HEK293 (cell line): ENCODE results near the gene NEUROG2.
A peak's percentile ranks its signal among the peaks of the same experiment; 100 is the strongest.

Experiments used
- KLF1 ChIP-seq: fragments of 450-650 bp; formaldehyde crosslinking; IDR thresholded peaks from 2 replicates; pipeline ENCODE4 v1.5.1; 2016; ENCODE audit warnings: missing biosample characterization, missing genetic modification characterization
- PRDM1 ChIP-seq: fragments of 450-650 bp; formaldehyde crosslinking; IDR thresholded peaks from 2 replicates; pipeline ENCODE4; 2016; ENCODE audit warnings: missing biosample characterization, missing genetic modification characterization
- RBAK ChIP-seq: fragments of 450-650 bp; formaldehyde crosslinking; IDR thresholded peaks from 2 replicates; pipeline ENCODE4 v1.5.1; 2016; ENCODE audit warnings: missing biosample characterization, missing genetic modification characterization
- REPIN1 ChIP-seq: fragments of 450-650 bp; formaldehyde crosslinking; IDR thresholded peaks from 2 replicates; pipeline ENCODE4 v1.5.1; 2017; ENCODE audit warnings: missing biosample characterization, missing genetic modification characterization, low read depth
- SCRT2 ChIP-seq: fragments of 450-650 bp; formaldehyde crosslinking; IDR thresholded peaks from 2 replicates; pipeline ENCODE4 v1.5.1; 2016; ENCODE audit warnings: missing biosample characterization, missing genetic modification characterization
- ZBTB20 ChIP-seq: fragments of 450-650 bp; formaldehyde crosslinking; IDR thresholded peaks from 2 replicates; pipeline ENCODE4 v1.5.1; 2016; ENCODE audit warnings: missing biosample characterization, missing genetic modification characterization
- ZBTB7A ChIP-seq: fragments of 450-650 bp; formaldehyde crosslinking; IDR thresholded peaks from 2 replicates; pipeline ENCODE4 v1.5.1; 2016; ENCODE audit warnings: low read depth, missing biosample characterization, missing genetic modification characterization
- ZBTB8A ChIP-seq: fragments of 450-650 bp; formaldehyde crosslinking; IDR thresholded peaks from 2 replicates; pipeline ENCODE4 v1.5.1; 2016; ENCODE audit warnings: missing biosample characterization, missing genetic modification characterization
- ZFP41 ChIP-seq: fragments of 450-650 bp; formaldehyde crosslinking; IDR thresholded peaks from 2 replicates; pipeline ENCODE4 v1.5.1; 2016; ENCODE audit warnings: missing biosample characterization, missing genetic modification characterization, borderline replicate concordance
- ZNF132 ChIP-seq: fragments of 450-650 bp; formaldehyde crosslinking; IDR thresholded peaks from 2 replicates; pipeline ENCODE4 v1.5.1; 2017; ENCODE audit warnings: missing biosample characterization, missing genetic modification characterization, borderline replicate concordance
- ZNF133 ChIP-seq: fragments of 450-650 bp; formaldehyde crosslinking; IDR thresholded peaks from 2 replicates; pipeline ENCODE4 v1.5.1; 2016; ENCODE audit warnings: missing biosample characterization, missing genetic modification characterization
- ZNF174 ChIP-seq: fragments of 450-650 bp; formaldehyde crosslinking; IDR thresholded peaks from 2 replicates; pipeline ENCODE4 v1.5.0; 2017; ENCODE audit warnings: missing biosample characterization, mild to moderate bottlenecking, missing genetic modification characterization
- ZNF19 ChIP-seq: fragments of 450-650 bp; formaldehyde crosslinking; IDR thresholded peaks from 2 replicates; pipeline ENCODE4; 2016; ENCODE audit warnings: missing biosample characterization, missing genetic modification characterization, low read depth
- ZNF2 ChIP-seq: fragments of 450-650 bp; formaldehyde crosslinking; IDR thresholded peaks from 2 replicates; pipeline ENCODE4 v1.5.1; 2016; ENCODE audit warnings: missing biosample characterization, missing genetic modification characterization
- ZNF341 ChIP-seq: fragments of 450-650 bp; formaldehyde crosslinking; IDR thresholded peaks from 2 replicates; pipeline ENCODE4; 2016; ENCODE audit warnings: low read depth, missing biosample characterization, missing genetic modification characterization
- ZNF404 ChIP-seq: fragments of 450-650 bp; formaldehyde crosslinking; IDR thresholded peaks from 2 replicates; pipeline ENCODE4 v1.5.1; 2017; ENCODE audit warnings: missing biosample characterization, missing genetic modification characterization
- ZNF416 ChIP-seq: fragments of 450-650 bp; formaldehyde crosslinking; IDR thresholded peaks from 2 replicates; pipeline ENCODE4 v1.5.1; 2016; ENCODE audit warnings: missing biosample characterization, missing genetic modification characterization
- ZNF473 ChIP-seq: fragments of 450-650 bp; formaldehyde crosslinking; IDR thresholded peaks from 2 replicates; pipeline ENCODE4 v1.5.1; 2017; ENCODE audit warnings: missing biosample characterization, missing genetic modification characterization
- ZNF585B ChIP-seq: fragments of 450-650 bp; formaldehyde crosslinking; IDR thresholded peaks from 2 replicates; pipeline ENCODE4 v1.5.1; 2016; ENCODE audit warnings: missing biosample characterization, missing genetic modification characterization
- ZNF660 ChIP-seq: fragments of 450-650 bp; IDR thresholded peaks from 2 replicates; pipeline ENCODE4 v1.5.1; 2018; ENCODE audit warnings: missing biosample characterization, mild to moderate bottlenecking, missing genetic modification characterization
- ZNF670 ChIP-seq: fragments of 450-650 bp; formaldehyde crosslinking; IDR thresholded peaks from 2 replicates; pipeline ENCODE4 v1.5.1; 2016; ENCODE audit warnings: missing biosample characterization, missing genetic modification characterization, low read depth
- ZNF701 ChIP-seq: fragments of 450-650 bp; formaldehyde crosslinking; IDR thresholded peaks from 2 replicates; pipeline ENCODE4 v1.5.1; 2016; ENCODE audit warnings: missing biosample characterization, missing genetic modification characterization
- ZNF776 ChIP-seq: fragments of 450-650 bp; formaldehyde crosslinking; IDR thresholded peaks from 2 replicates; pipeline ENCODE4 v1.5.0; 2017; ENCODE audit warnings: missing biosample characterization, missing genetic modification characterization, borderline replicate concordance
- ZNF785 ChIP-seq: fragments of 450-650 bp; formaldehyde crosslinking; IDR thresholded peaks from 2 replicates; pipeline ENCODE4 v1.5.1; 2016; ENCODE audit warnings: missing biosample characterization, missing genetic modification characterization
- ZSCAN30 ChIP-seq: fragments of 450-650 bp; IDR thresholded peaks from 2 replicates; pipeline ENCODE4 v1.5.1; 2018; ENCODE audit warnings: missing biosample characterization, mild to moderate bottlenecking, missing genetic modification characterization, moderate library complexity
- TF ChIP-seq, protein P1 (sequence below): fragments of 450-650 bp; formaldehyde crosslinking; IDR thresholded peaks from 2 replicates; pipeline ENCODE4 v1.5.1; 2016; ENCODE audit warnings: missing biosample characterization, missing genetic modification characterization, borderline replicate concordance
- TF ChIP-seq, protein P2 (sequence below): fragments of 450-650 bp; formaldehyde crosslinking; IDR thresholded peaks from 2 replicates; pipeline ENCODE4 v1.5.1; 2016; ENCODE audit warnings: missing biosample characterization, missing genetic modification characterization
- TF ChIP-seq, protein P3 (sequence below): fragments of 450-650 bp; formaldehyde crosslinking; IDR thresholded peaks from 2 replicates; pipeline ENCODE4 v1.5.1; 2017; ENCODE audit warnings: missing biosample characterization, missing genetic modification characterization
- TF ChIP-seq, protein P4 (sequence below): sonication (generic); formaldehyde crosslinking; IDR thresholded peaks from 2 replicates; pipeline ENCODE4 v1.8.1; 2022; ENCODE audit warnings: mild to moderate bottlenecking, moderate library complexity, missing genetic modification reagents
- TF ChIP-seq, protein P5 (sequence below): fragments of 450-650 bp; formaldehyde crosslinking; IDR thresholded peaks from 2 replicates; pipeline ENCODE4 v1.5.1; 2016; ENCODE audit warnings: missing biosample characterization, missing genetic modification characterization

NEUROG2 gene

DNA sequence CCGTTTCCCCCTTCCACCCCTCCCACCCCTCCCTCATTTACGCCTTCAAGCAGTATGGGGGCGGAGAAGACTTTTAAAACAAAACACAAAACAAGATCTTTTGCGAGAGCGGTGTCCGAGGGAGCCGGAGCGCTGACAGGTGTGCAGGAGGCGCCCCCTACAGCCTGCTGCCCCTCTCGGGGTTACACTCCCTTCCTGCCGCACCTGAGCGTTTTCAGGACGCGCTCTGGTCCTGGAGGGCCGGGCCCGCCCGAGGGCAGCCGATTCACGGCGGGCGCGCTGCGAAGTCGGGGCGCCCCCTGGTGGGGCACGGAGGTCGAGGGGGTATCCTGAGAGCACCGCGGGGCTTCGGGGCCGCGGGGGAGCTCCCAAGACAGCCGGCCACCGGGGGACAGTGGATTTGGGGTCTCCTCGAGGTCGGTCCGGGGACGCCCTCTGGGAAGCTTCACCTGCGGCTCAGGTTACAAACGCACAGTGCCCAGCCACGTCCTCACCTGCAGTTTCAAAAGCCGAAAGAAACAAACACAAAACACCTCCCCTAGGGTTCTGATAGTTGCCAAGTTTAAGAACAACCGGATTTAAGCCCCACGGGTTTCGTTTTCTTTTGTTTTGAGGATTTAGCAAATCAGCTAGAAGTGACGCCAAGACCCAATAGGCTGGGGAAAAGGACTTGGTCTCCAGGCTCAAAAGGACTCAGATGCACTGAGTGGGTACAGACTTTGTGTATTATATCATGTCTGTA is 8.0 kb upstream of the NEUROG2 start (continued):
- TF ChIP-seq, protein P1, sequence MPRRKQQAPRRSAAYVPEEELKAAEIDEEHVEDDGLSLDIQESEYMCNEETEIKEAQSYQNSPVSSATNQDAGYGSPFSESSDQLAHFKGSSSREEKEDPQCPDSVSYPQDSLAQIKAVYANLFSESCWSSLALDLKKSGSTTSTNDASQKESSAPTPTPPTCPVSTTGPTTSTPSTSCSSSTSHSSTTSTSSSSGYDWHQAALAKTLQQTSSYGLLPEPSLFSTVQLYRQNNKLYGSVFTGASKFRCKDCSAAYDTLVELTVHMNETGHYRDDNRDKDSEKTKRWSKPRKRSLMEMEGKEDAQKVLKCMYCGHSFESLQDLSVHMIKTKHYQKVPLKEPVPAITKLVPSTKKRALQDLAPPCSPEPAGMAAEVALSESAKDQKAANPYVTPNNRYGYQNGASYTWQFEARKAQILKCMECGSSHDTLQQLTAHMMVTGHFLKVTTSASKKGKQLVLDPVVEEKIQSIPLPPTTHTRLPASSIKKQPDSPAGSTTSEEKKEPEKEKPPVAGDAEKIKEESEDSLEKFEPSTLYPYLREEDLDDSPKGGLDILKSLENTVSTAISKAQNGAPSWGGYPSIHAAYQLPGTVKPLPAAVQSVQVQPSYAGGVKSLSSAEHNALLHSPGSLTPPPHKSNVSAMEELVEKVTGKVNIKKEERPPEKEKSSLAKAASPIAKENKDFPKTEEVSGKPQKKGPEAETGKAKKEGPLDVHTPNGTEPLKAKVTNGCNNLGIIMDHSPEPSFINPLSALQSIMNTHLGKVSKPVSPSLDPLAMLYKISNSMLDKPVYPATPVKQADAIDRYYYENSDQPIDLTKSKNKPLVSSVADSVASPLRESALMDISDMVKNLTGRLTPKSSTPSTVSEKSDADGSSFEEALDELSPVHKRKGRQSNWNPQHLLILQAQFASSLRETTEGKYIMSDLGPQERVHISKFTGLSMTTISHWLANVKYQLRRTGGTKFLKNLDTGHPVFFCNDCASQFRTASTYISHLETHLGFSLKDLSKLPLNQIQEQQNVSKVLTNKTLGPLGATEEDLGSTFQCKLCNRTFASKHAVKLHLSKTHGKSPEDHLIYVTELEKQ: no peak
- TF ChIP-seq, protein P2, sequence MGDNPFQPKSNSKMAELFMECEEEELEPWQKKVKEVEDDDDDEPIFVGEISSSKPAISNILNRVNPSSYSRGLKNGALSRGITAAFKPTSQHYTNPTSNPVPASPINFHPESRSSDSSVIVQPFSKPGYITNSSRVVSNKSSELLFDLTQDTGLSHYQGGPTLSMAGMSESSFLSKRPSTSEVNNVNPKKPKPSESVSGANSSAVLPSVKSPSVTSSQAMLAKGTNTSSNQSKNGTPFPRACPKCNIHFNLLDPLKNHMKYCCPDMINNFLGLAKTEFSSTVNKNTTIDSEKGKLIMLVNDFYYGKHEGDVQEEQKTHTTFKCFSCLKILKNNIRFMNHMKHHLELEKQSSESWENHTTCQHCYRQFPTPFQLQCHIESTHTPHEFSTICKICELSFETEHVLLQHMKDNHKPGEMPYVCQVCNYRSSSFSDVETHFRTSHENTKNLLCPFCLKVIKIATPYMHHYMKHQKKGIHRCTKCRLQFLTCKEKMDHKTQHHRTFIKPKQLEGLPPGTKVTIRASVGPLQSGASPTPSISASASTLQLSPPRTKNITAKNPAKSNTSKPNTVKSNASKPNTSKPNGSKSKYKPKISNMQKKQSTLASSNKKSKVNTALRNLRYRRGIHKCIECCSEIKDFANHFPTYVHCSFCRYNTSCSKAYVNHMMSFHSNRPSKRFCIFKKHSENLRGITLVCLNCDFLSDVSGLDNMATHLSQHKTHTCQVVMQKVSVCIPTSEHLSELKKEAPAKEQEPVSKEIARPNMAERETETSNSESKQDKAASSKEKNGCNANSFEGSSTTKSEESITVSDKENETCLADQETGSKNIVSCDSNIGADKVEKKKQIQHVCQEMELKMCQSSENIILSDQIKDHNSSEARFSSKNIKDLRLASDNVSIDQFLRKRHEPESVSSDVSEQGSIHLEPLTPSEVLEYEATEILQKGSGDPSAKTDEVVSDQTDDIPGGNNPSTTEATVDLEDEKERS (tag by site-specific recombination): no peak
- TF ChIP-seq, protein P3, sequence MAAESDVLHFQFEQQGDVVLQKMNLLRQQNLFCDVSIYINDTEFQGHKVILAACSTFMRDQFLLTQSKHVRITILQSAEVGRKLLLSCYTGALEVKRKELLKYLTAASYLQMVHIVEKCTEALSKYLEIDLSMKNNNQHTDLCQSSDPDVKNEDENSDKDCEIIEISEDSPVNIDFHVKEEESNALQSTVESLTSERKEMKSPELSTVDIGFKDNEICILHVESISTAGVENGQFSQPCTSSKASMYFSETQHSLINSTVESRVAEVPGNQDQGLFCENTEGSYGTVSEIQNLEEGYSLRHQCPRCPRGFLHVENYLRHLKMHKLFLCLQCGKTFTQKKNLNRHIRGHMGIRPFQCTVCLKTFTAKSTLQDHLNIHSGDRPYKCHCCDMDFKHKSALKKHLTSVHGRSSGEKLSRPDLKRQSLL: no peak
- TF ChIP-seq REPIN1 (no peak), ZNF660 (0 out of 2 replicates have a peak, but pooled peaks have one; percentile 64), KLF1 (tag by site-specific recombination) (no peak), ZNF416 (tag by site-specific recombination) (no peak), PRDM1 (tag by site-specific recombination) (no peak), ZBTB8A (peak; percentile 55), ZNF701 (tag by site-specific recombination) (no peak), SCRT2 (tag by site-specific recombination) (peak; percentile 40; the same call in 1 of the 2 replicates), ZNF133 (no peak), RBAK (tag by site-specific recombination) (no peak), ZBTB20 (no peak), ZNF404 (tag by site-specific recombination) (no peak), ZFP41 (tag by site-specific recombination) (no peak), ZNF473 (tag by site-specific recombination) (no peak), ZNF174 (no peak), ZNF670 (no peak), ZNF132 (tag by site-specific recombination) (no peak), ZBTB7A (tag by site-specific recombination) (no peak), ZNF19 (tag by site-specific recombination) (no peak), ZNF2 (tag by site-specific recombination) (peak; percentile 65), ZNF776 (tag by site-specific recombination) (no peak), ZNF341 (tag by site-specific recombination) (peak; percentile 40), ZNF785 (tag by site-specific recombination) (no peak), ZNF585B (tag by site-specific recombination) (no peak), ZSCAN30 (peak; percentile 59; the same call in 1 of the 2 replicates)
- TF ChIP-seq, protein P4, sequence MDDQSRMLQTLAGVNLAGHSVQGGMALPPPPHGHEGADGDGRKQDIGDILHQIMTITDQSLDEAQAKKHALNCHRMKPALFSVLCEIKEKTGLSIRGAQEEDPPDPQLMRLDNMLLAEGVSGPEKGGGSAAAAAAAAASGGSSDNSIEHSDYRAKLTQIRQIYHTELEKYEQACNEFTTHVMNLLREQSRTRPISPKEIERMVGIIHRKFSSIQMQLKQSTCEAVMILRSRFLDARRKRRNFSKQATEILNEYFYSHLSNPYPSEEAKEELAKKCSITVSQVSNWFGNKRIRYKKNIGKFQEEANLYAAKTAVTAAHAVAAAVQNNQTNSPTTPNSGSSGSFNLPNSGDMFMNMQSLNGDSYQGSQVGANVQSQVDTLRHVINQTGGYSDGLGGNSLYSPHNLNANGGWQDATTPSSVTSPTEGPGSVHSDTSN (CRISPR knock-in tag): no peak
- TF ChIP-seq, protein P5, sequence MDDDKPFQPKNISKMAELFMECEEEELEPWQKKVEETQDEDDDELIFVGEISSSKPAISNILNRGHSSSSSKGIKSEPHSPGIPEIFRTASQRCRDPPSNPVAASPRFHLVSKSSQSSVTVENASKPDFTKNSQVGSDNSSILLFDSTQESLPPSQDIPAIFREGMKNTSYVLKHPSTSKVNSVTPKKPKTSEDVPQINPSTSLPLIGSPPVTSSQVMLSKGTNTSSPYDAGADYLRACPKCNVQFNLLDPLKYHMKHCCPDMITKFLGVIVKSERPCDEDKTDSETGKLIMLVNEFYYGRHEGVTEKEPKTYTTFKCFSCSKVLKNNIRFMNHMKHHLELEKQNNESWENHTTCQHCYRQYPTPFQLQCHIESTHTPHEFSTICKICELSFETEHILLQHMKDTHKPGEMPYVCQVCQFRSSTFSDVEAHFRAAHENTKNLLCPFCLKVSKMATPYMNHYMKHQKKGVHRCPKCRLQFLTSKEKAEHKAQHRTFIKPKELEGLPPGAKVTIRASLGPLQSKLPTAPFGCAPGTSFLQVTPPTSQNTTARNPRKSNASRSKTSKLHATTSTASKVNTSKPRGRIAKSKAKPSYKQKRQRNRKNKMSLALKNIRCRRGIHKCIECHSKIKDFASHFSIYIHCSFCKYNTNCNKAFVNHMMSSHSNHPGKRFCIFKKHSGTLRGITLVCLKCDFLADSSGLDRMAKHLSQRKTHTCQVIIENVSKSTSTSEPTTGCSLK (tag by site-specific recombination): no peak
